ENCODE results near the gene ZNF410.

ZNF410 gene

GRCh38 chr14:73958591-73958990, 71.9 kb downstream of the ZNF410 start:
- no peak for DNase-seq

- DNase-seq, result no peak
Observed at GRCh38 chr14:73961192-73961591, 74.5 kb downstream of the ZNF410 start.

GRCh38 chr14:73965216-73965615, 78.6 kb downstream of the ZNF410 start:
- no peak for DNase-seq

GRCh38 chr14:73968885-73969284, 82.2 kb downstream of the ZNF410 start:
- DNase-seq, result no peak

- DNase-seq, result no peak
Observed at GRCh38 chr14:73973497-73973896, 86.8 kb downstream of the ZNF410 start.

GRCh38 chr14:73976125-73976524, 89.5 kb downstream of the ZNF410 start:
- DNase-seq, result no peak

- no peak for DNase-seq
Observed at GRCh38 chr14:73977896-73978295, 91.2 kb downstream of the ZNF410 start.
